GM18505 (cell line): Measurements from ENCODE around the gene TAF4.
"Not testable (repeated sequence)": the region's sequence is repeated elsewhere in the genome, so short reads cannot be mapped to it uniquely, and the experiment has no call there.

Experiments
- ATAC-seq: cut with Tn5 transposase; IDR thresholded peaks from one replicate; pipeline ENCODE4 v1.9.1; 2021; ENCODE audit not compliant: unreplicated experiment
- POLR2A ChIP-seq: IDR thresholded peaks from 4 replicates; pipeline ENCODE4 v1.6.1; 2011; ENCODE audit warnings: borderline replicate concordance; ENCODE audit not compliant: insufficient read depth, insufficient read length; ENCODE audit errors: extremely low read depth

Gene TAF4

DNA sequence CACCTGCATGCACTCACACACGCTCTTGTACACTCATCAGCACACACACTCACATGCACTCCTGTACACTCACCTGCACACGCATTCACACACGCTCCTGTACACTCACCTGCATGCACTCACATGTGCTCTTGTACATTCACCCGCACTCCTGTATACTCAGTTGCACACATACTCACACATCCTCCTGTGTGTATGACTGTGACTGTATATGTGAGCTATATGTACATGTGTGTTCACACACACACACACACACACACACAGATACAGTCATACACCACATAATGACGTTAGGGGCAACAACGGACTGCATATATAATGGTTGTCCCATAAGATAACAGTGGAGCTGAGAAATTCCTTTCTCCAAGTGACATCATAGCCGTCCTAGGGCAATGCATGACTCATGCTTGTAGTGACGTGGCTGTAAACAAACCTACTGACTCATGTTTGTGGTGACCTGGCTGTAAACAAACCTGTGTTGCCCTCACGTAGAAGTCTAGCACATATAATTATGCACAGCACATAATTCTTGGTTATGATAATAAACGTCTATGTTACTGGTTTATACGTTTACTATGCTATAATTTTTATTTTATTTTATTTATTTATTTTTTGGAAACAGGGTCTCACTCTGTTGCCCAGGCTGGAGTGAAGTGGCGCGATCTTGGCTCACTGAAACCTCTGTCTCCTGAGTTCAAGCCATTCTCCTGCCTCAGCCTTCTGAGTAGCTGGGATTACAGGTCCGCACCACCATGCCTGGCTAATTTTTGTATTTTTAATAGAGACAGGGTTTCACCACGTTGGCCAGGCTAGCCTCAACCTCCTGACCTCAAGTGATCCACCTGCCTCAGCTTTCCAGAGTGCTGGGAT, 22.8 kb upstream of the TAF4 start:
- no peak for ATAC-seq
- no peak for TF ChIP-seq POLR2A

- TF ChIP-seq POLR2A, result no peak
- no peak for ATAC-seq
Measured at GRCh38 chr20:62087632-62088031, 22.0 kb upstream of the TAF4 start.

DNA sequence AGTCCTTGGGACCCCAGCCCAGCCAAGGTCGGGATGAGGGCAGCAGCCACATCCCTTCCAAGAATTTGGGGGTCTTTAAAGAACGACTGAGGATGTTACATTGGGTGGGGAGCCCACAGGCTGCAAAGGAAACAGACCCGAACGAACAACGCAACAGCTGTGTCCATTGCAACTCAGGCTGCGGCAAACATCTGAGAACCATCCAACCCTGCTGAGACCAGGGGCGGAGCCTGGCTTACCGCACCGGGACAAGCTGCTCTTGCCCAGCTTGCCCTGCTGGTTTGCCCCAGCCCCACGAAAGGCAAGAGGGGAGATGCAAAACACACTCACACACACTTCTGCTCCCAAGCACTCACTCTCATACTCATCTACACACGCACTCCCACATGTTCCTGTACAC, 21.5 kb upstream of the TAF4 start:
- TF ChIP-seq POLR2A, result no peak
- no peak for ATAC-seq

DNA sequence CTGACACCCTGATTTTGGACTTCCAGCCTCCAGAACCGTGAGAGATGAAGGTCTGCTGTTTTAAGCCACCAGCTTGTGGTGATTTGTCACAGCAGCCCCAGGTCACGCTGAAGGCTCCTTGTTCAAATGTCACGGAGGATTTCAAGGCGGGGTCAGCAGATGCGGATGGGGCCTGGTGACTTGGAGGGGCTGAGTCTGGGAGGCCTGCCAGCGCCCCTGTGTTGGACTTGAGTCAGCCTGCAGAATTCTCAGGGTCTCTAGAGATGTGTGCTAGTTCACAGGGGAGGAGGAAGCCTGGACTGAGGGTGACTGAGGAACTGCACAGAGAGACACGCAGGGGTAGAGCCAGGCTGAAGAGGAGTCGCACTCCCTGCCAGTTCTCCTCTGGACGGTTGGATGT, 19.5 kb upstream of the TAF4 start:
- TF ChIP-seq POLR2A, result no peak
- ATAC-seq, result no peak

- not testable (repeated sequence) for ATAC-seq
Measured at GRCh38 chr20:62084224-62084623, 18.5 kb upstream of the TAF4 start.

DNA sequence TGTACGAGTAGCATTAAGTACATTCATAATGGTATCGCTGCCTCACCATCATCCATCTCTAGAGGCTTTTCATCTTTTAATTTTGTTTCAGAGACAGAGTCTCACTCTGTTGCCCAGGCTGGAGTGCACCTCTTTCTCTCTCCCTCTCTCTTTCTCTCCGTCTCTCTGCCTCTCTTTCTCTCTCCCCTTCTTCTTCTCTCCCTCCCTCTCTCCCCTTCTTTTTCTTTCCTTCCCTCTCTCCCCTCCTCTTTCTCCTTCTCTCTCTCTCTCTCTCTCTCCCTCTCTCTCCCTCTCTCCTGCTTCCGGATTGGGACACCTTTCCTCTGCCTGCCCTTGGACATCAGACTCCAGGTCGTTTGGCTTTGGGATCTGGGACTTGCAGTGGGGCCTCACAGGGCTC, 17.6 kb upstream of the TAF4 start:
- no peak for ATAC-seq
- TF ChIP-seq POLR2A, result no peak

DNA sequence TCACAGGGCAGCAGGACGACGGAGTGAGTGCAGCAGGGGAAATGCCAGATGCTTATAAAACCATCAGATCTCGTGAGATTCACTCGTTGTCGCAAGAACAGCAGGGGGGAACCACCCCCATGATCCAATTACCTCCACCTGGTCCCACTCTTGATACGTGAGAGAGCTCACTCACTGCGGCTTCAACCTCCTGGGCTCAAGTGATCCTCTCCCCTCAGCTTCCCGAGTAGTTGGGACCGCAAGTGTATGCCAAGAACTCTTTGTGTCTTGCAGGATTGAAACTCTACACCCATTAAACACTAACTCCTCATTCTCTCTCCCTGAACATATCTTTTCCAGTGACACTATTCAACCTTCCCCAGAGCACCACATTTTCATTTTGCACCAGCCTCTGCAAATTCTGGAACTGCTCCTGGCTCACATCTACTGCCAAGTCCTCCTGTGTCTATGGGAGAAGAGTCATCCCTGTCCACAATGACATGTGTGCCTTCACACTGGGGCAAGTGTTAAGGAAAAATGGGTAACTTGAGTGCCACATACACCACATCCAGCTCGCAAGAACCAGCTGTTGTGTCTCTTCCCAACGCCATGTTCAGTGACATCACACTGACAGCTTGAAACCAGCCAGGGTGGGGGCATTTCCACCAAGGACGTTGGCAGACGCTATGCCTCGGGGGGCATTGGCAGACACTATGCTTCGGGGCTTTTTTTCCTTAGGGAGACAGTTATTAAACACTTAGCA, 14.7 kb upstream of the TAF4 start:
- no peak for TF ChIP-seq POLR2A
- no peak for ATAC-seq

- ATAC-seq, result no peak
- no peak for TF ChIP-seq POLR2A
Measured at GRCh38 chr20:62079166-62079565, 13.5 kb upstream of the TAF4 start.

DNA sequence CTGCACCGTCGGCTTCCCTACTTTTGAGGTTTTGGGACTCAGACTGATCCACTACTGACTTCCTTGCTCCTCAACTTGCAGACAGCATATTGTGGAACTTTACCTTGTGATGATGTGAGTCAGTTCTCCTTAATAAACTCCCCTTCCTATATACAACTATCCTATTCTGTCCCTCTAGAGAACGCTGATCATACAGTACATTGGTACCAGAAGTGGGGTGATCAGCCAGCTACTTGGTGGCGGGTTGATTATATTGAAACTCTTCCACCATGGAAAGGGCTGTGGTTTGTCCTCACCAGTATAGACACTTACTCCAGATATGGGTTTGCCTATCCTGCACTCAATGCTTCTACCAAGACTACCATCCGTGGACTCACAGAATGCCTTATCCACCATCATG, 7.6 kb upstream of the TAF4 start:
- TF ChIP-seq POLR2A, result no peak
- no peak for ATAC-seq

DNA sequence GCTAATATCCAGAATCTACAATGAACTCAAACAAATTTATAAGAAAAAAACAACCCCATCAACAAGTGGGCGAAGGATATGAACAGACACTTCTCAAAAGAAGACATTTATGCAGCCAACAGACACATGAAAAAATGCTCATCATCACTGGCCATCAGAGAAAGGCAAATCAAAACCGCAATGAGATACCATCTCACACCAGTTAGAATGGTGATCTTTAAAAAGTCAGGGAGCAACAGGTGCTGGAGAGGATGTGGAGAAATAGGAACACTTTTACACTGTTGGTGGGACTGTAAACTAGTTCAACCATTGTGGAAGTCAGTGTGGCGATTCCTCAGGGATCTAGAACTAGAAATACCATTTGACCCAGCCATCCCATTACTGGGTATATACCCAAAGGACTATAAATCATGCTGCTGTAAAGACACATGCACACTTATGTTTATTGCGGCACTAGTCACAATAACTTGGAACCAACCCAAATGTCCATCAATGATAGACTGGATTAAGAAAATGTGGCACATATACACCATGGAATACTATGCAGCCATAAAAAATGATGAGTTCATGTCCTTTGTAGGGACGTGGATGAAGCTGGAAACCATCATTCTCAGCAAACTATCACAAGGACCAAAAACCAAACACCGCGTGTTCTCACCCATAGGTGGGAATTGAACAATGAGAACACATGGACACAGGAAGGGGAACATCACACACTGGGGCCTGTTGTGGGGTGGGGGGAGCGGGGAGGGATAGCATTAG, 6.2 kb upstream of the TAF4 start:
- not testable (repeated sequence) for ATAC-seq

DNA sequence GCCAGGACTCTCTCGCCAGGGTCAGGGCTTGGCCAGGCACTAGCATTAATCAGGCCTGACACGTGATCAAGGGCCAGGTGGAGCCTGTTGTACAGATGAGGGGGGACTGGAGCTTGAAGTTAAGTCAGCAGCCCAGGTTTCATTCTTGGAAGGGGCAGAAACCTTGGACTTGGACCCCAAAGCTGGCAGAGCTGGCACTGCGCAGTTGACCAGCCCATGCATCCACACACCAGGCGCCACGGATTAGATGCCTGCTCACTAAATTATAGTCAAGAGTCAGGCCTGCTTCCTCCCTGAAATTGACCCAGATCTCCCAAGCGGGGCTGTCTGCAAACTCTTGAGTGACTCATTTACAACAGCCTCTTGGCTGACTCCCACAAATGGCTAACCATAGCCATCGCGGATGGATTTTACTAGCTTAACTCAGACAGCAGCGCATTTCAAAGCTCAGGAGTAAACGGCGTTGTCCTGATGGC, 4.1 kb upstream of the TAF4 start:
- TF ChIP-seq POLR2A, result no peak

DNA sequence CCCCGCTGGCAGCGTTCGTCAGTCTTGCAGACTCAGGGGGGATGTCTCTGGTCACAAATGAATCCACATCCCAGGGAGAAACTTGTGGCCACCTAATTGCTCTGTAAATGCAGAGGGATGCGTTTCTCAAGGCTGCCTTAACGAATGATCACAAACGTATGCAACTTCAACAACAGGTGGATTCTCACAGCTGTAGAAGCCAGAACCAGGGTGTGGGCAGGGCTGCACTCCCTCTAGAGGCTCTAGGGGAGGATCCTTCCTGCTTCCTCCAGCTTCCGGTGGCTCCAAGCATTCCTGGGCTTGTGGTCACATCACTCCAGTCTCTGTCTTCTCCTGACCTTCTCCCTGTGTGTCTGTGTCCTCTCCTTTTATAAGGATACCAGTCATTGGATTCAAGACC, 3.3 kb upstream of the TAF4 start:
- ATAC-seq, result no peak
- no peak for TF ChIP-seq POLR2A

More for the DNA sequence above, 4.1 kb upstream of the TAF4 start:
- ATAC-seq, result no peak

GRCh38 chr20:62067547-62068260, 2.0 kb upstream of the TAF4 start:
- TF ChIP-seq POLR2A, result no peak
- no peak for ATAC-seq
